HCT116 (cell line): Measurements from ENCODE around the gene COBL. TPM values are rescaled to one million over a fixed set of nuclear protein-coding genes. Genes with fewer than 3 reads are reported as not detected.

Experiments
- ATAC-seq: fragments of 200-7000 bp; cut with Tn5 transposase; 2 replicates; pipeline ENCODE4 v1.9.1; 2020; ENCODE audit warnings: mild to moderate bottlenecking, moderate library complexity
- BruUV-seq: library from RNA; stranded (reverse); fragments of 400-500 nt; replicated peaks from 2 replicates; lab custom pipeline; 2021; lab: Mats Ljungman, UMichigan
- CTCF ChIA-PET: fragments of 300-600 bp; sonication (Branson Sonifier 250); formaldehyde crosslinking; loops from one replicate; lab custom pipeline; 2021; ENCODE audit warnings: antibody characterized with exemption; lab: Charles Lee
- POLR2A ChIA-PET: fragments of 300-600, 350-600 bp; sonication (Branson Sonifier 250); formaldehyde crosslinking; loops from one replicate; lab custom pipeline; 2021; ENCODE audit warnings: antibody characterized with exemption; lab: Charles Lee
- RAD21 ChIA-PET, 2 experiments: fragments of 300-600 bp; sonication (Branson Sonifier 250); formaldehyde crosslinking; loops; one replicate each; lab custom pipeline; 2023; ENCODE audit warnings: low total read pairs in 2 of 2; ENCODE audit not compliant: uncharacterized antibody in 2 of 2, unreplicated experiment in 2 of 2, low non-redundant PET in 1 of 2; lab: Charles Lee
- DNase-seq: peaks from one replicate; pipeline ENCODE4 v3.0.0-alpha.2; 2010; ENCODE audit warnings: low read depth, low spot score
- H2AFZ ChIP-seq: fragments of 200-600 bp; shearing (Covaris generic), sonication (generic); 2 replicates; pipeline ENCODE4 v1.6.1; 2017; ENCODE audit warnings: low read depth, mixed run types, mixed read lengths, antibody characterized with exemption, low read length; ENCODE audit not compliant: poor library complexity, severe bottlenecking
- H3K27ac ChIP-seq: 2 replicates; pipeline ENCODE4 v1.5.1; 2012; ENCODE audit warnings: low read depth, low read length
- H3K27me3 ChIP-seq: fragments of 200-600 bp; sonication (generic); 2 replicates; pipeline ENCODE4 v1.6.1; 2016; ENCODE audit warnings: mixed run types, low read length, mixed read lengths; ENCODE audit not compliant: insufficient read depth
- H3K36me3 ChIP-seq, 2 experiments: fragments of 200-500 bp in 1 of 2; fragments of 200-600 bp in 1 of 2; sonication (Bioruptor generic) in 1 of 2; sonication (generic) in 1 of 2; 2 replicates each; pipeline versions ENCODE4 v1.5.1 to v1.6.1; 2014 to 2016; ENCODE audit warnings: low read length in 2 of 2, inconsistent platforms in 1 of 2, mixed read lengths in 1 of 2, mixed run types in 1 of 2; ENCODE audit not compliant: insufficient read depth in 2 of 2, control insufficient read depth in 1 of 2
- H3K4me1 ChIP-seq, 2 experiments: fragments of 200-600 bp in 1 of 2; sonication (generic) in 1 of 2; 2 replicates each; pipeline versions ENCODE4 v1.5.1 to v1.6.1; 2012 to 2017; ENCODE audit warnings: low read length in 2 of 2, inconsistent platforms in 1 of 2, mild to moderate bottlenecking in 1 of 2, mixed read lengths in 1 of 2, mixed run types in 1 of 2, moderate library complexity in 1 of 2; ENCODE audit not compliant: insufficient read depth in 2 of 2, control insufficient read depth in 1 of 2
- H3K4me2 ChIP-seq: fragments of 200-600 bp; sonication (generic); 2 replicates; pipeline ENCODE4 v1.6.1; 2017; ENCODE audit warnings: mixed run types, low read length, mixed read lengths
- H3K4me3 ChIP-seq, 2 experiments: fragments of 200-600 bp in 1 of 2; sonication (generic) in 1 of 2; replicated peaks in 1 of 2; 2 replicates each; pipeline ENCODE4 v1.5.1; 2011 to 2016; ENCODE audit warnings: low read length in 2 of 2, control low read depth in 1 of 2, low read depth in 1 of 2, mild to moderate bottlenecking in 1 of 2, mixed read lengths in 1 of 2, mixed run types in 1 of 2
- H3K79me2 ChIP-seq: fragments of 200-600 bp; sonication (generic); 2 replicates; pipeline ENCODE4 v1.6.1; 2017; ENCODE audit warnings: mild to moderate bottlenecking, mixed run types, low read length, moderate library complexity, mixed read lengths; ENCODE audit not compliant: insufficient read depth
- H3K9ac ChIP-seq: fragments of 200-600 bp; sonication (generic); 2 replicates; pipeline ENCODE4 v1.6.1; 2016; ENCODE audit warnings: low read length, mixed read lengths
- H3K9me2 ChIP-seq: fragments of 200-600 bp; sonication (generic), shearing (Covaris generic); 2 replicates; pipeline ENCODE4 v1.6.1; 2017; ENCODE audit warnings: mixed run types, mild to moderate bottlenecking, moderate library complexity; ENCODE audit not compliant: insufficient read depth
- H3K9me3 ChIP-seq, 2 experiments: fragments of 200-500 bp in 1 of 2; fragments of 200-600 bp in 1 of 2; sonication (Bioruptor generic) in 1 of 2; sonication (generic) in 1 of 2; 2 replicates each; pipeline ENCODE4 v1.6.1; 2014 to 2017; ENCODE audit warnings: low read length in 2 of 2, mixed read lengths in 2 of 2, inconsistent platforms in 1 of 2, low read depth in 1 of 2, mild to moderate bottlenecking in 1 of 2, mixed run types in 1 of 2, moderate library complexity in 1 of 2; ENCODE audit not compliant: control insufficient read depth in 1 of 2, insufficient read depth in 1 of 2
- H4K20me1 ChIP-seq: fragments of 200-600 bp; sonication (generic), shearing (Covaris generic); 2 replicates; pipeline ENCODE4 v1.6.1; 2017; ENCODE audit warnings: mixed run types, mild to moderate bottlenecking, moderate library complexity; ENCODE audit not compliant: insufficient read depth
- EGR1 ChIP-seq: IDR thresholded peaks from 2 replicates; pipeline ENCODE4 v1.6.1; 2012; ENCODE audit warnings: low read depth
- EZH2 ChIP-seq: fragments of 200-600 bp; sonication (generic); IDR thresholded peaks from 2 replicates; pipeline ENCODE4 v1.6.1; 2017; ENCODE audit warnings: antibody characterized with exemption, mixed run types
- MAX ChIP-seq: IDR thresholded peaks from 2 replicates; pipeline ENCODE4 v1.6.1; 2012
- POLR2A ChIP-seq: IDR thresholded peaks from 2 replicates; pipeline ENCODE4 v1.7.0; 2011; ENCODE audit warnings: borderline replicate concordance; ENCODE audit not compliant: insufficient read depth, insufficient read length; ENCODE audit errors: extremely low read depth
- RAD21 ChIP-seq: IDR thresholded peaks from 2 replicates; pipeline ENCODE4 v1.6.1; 2012; ENCODE audit warnings: low read depth, mild to moderate bottlenecking
- REST ChIP-seq: IDR thresholded peaks from 2 replicates; pipeline ENCODE4 v1.6.1; 2012; ENCODE audit warnings: low read depth
- SP1 ChIP-seq: IDR thresholded peaks from 2 replicates; pipeline ENCODE4 v1.6.1; 2012; ENCODE audit warnings: low read depth
- SRF ChIP-seq: IDR thresholded peaks from 2 replicates; pipeline ENCODE4 v1.6.1; 2012; ENCODE audit warnings: low read depth
- YY1 ChIP-seq: IDR thresholded peaks from 2 replicates; pipeline ENCODE4 v1.6.1; 2011; ENCODE audit warnings: low read length, low read depth, moderate library complexity, mild to moderate bottlenecking; ENCODE audit not compliant: insufficient replicate concordance; ENCODE audit errors: extremely low read depth
- ZFX ChIP-seq: fragments of 450-650 bp; IDR thresholded peaks from 2 replicates; pipeline ENCODE4 v1.6.1; 2017
- intact Hi-C: fragments of 100-400 bp; cut with micrococcal nuclease; formaldehyde crosslinking; loops from 2 replicates; pipeline ENCODE4 v1.10.0; 2022
- total RNA-seq: library from RNA; stranded (reverse); gene quantifications from one replicate; pipeline ENCODE4 v1.2.1, GENCODE V29; 2021; ENCODE audit not compliant: unreplicated experiment

The COBL gene
- total RNA-seq, 1 experiment from 2014 or later = 19.3 TPM

GRCh38 chr7:51326656-51327286, 10.2 kb upstream of the COBL start (continued):
- TF ChIP-seq REST = no peak
- TF ChIP-seq ZFX = no peak
- no peak for TF ChIP-seq SP1
- no peak for TF ChIP-seq EZH2
- TF ChIP-seq POLR2A = no peak
- no peak for TF ChIP-seq EGR1
- no peak for TF ChIP-seq YY1
- TF ChIP-seq, all 23 proteins: peak for 0

GRCh38 chr7:51325908-51326307, 9.3 kb upstream of the COBL start:
- H3K79me2 ChIP-seq = no peaks in the 10 kb centered on the region
- no TSS peak for BruUV-seq
- no peaks in the 10 kb centered on the region for H3K9me3 ChIP-seq
- no peak for TF ChIP-seq MAX
- TF ChIP-seq SRF = no peak
- no peak for TF ChIP-seq EZH2
- no peak for TF ChIP-seq RAD21
- no peak for TF ChIP-seq REST
- TF ChIP-seq, all 23 proteins: peak for 0
- RAD21 ChIA-PET = no interaction called here
- Histone ChIP-seq H3K36me3 (no peaks in the 10 kb centered on the region), H3K27ac (no peak overlapping the region), H3K4me1 (peaks cover 0 to 5% of the 10 kb centered on the region in 2 experiments; a peak in 3 of 4 replicates), H3K9ac (no peak overlapping the region), H3K9me2 (no peaks in the 10 kb centered on the region), H3K4me3 (no peak overlapping the region), H2AFZ (no peak overlapping the region), H4K20me1 (no peaks in the 10 kb centered on the region), H3K4me2 (no peak overlapping the region), H3K27me3 (no peaks in the 10 kb centered on the region)
- DNase-seq (no peak), ATAC-seq (no peak)
- CTCF ChIA-PET = no interaction called here
- POLR2A ChIA-PET = no interaction called here
- intact Hi-C loops = no loop called here
